HG03460 (cell line): Measurements from ENCODE around the gene TGFB1I1.
"Not testable (repeated sequence)": the region's sequence is repeated elsewhere in the genome, so short reads cannot be mapped to it uniquely, and the experiment has no call there.

ENCODE experiments used
- ATAC-seq: cut with Tn5 transposase; IDR thresholded peaks from one replicate; pipeline ENCODE4 v1.9.1; 2021; ENCODE audit not compliant: unreplicated experiment

TGFB1I1 gene

DNA sequence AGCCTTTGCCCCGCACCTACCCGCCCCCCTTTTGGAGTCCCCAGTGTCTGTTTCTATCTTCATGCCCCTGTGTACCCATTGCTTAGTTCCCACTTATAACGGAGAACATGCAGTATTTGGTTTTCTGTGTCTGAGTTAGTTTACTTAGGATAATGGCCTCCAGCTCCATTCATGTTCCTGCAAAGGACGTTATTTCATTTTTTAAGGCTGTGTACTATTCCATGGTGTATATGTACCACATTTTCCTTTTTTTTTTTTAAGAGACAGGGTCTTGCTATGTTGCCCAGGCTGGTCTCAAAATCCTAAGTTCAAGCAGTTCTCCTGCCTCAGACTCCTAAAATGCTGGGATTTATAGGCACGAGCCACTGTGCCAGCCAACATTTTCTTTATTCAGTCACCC is 4.1 kb upstream of the TGFB1I1 start:
- no peak for ATAC-seq

DNA sequence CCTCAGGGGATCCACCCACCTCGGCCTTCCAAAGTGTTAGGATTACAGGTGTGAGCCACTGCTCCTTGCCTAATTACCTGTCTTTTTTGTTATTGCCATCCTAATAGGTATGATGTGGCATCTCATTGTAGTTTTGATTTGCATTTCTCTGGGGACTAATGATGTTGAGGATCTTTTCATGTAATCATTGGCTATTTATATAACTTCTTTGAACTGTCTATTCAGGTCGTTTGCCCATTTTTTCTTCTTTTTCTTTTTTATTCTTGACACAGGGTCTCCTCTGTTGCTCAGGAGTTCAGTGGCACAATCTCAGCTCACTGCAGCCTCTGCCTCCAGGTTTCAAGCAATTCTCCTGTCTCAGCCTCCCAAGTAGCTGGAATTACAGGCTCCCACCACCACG is 1.3 kb upstream of the TGFB1I1 start:
- no peak for ATAC-seq

GRCh38 chr16:31471241-31471874 is 594 bp upstream of the TGFB1I1 start:
- ATAC-seq = no peak

- ATAC-seq = no peak
Observed at GRCh38 chr16:31472709-31473203, 804 bp downstream of the TGFB1I1 start.

DNA sequence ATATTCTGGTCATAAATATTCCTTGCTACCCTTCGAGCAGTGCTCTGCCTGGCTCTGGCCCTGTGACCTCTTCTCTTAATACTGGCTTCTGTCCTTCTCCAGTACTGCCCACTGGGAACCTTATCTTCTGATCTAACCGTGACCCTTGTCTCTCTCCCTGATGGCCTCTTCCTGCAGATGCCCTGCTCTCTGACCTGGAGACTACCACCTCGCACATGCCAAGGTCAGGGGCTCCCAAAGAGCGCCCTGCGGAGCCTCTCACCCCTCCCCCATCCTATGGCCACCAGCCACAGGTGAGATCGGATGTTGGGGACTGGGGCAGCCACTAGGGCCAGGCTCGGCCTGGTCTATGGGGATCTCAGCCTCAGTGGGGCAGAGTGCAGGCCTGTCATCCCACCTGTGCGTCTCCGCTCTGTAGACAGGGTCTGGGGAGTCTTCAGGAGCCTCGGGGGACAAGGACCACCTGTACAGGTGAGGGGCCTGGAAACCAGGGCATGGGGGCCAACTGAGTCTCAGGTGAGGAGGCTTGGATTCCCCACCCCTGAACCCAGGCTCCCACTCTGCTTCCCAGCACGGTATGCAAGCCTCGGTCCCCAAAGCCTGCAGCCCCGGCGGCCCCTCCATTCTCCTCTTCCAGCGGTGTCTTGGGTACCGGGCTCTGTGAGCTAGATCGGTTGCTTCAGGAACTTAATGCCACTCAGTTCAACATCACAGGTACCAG is 1.5 kb downstream of the TGFB1I1 start:
- ATAC-seq = no peak

GRCh38 chr16:31474173-31474714 is 2.3 kb downstream of the TGFB1I1 start:
- ATAC-seq = no peak

GRCh38 chr16:31474773-31475738 is 3.1 kb downstream of the TGFB1I1 start:
- ATAC-seq = no peak

DNA sequence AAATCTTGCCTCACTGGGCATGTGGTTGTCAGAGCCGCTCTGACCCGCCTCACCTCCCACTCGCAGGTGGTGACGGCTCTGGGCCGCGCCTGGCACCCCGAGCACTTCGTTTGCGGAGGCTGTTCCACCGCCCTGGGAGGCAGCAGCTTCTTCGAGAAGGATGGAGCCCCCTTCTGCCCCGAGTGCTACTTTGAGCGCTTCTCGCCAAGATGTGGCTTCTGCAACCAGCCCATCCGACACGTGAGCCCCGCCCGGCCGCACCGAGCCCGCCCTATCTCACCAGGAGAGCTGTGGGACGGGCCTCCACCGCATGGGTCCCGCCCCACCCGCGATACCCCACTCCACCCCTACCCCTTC is 4.0 kb downstream of the TGFB1I1 start:
- no peak for ATAC-seq

DNA sequence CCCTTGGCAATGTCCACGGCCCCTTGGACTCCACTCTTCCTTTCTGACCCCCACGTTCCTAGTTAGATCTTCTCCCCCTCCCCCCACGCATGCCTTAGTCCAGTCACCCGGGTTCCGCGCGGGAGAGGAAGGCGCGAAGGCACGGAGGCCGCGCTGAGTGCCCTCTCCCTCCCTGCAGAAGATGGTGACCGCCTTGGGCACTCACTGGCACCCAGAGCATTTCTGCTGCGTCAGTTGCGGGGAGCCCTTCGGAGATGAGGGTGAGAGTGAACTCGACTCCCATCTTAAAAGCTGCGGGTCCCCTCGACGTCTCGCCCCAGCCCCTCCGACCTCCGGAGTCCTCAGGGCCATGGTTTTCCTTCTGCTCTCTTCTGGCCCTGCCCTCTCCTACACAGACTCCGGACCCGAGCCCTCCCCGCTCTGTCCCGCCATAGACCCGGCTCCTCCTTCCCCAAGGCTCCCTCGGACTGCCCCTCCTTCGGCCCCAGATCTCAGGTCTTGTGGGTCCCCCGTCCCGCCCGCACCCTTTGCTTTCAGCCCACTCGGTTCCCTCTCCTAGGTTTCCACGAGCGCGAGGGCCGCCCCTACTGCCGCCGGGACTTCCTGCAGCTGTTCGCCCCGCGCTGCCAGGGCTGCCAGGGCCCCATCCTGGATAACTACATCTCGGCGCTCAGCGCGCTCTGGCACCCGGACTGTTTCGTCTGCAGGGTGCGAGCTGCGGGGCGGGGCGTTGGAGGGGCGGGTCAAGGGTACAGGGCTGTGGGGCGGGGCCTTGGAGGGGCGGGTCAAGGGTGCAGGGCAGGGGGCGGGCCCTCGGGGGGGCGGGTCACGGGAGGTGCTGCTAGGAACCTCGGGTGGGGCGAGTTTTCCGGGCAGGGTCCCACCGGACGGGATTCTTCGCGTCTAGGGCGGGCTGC is 4.6 kb downstream of the TGFB1I1 start:
- peak; percentile 44 for ATAC-seq

- ATAC-seq = no peak
Observed at GRCh38 chr16:31477220-31478216, 5.6 kb downstream of the TGFB1I1 start.

- ATAC-seq = no peak
Observed at GRCh38 chr16:31478956-31479355, 7.0 kb downstream of the TGFB1I1 start.

- ATAC-seq = no peak
Observed at GRCh38 chr16:31479751-31480150, 7.8 kb downstream of the TGFB1I1 start.

- no peak for ATAC-seq
Observed at GRCh38 chr16:31480851-31481536, 9.0 kb downstream of the TGFB1I1 start.

DNA sequence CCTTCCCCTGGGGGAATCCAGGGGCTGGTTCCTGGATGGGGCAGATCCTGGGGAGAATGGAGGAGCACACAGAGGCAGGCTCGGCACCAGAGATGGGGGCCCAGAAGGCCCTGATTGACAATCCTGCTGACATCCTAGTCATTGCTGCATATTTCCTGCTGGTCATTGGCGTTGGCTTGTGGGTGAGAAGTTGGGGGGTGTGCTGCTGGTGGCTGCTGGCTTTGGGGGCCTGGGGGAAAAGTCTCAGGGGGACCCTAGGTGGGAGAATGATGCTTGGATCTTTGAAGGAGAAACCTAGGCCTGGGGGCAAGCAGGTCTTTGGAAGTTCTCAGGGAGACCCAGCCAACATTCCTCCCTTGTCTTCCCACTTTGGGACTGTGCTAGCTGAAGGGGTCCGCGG is 11.1 kb downstream of the TGFB1I1 start, which contains the start of gene SLC5A2:
TSS of gene SLC5A2 (plus strand) at position 43 of the 400 bp plus-strand sequence. CDS start at position 57, 14 bp downstream.
- ATAC-seq = no peak

DNA sequence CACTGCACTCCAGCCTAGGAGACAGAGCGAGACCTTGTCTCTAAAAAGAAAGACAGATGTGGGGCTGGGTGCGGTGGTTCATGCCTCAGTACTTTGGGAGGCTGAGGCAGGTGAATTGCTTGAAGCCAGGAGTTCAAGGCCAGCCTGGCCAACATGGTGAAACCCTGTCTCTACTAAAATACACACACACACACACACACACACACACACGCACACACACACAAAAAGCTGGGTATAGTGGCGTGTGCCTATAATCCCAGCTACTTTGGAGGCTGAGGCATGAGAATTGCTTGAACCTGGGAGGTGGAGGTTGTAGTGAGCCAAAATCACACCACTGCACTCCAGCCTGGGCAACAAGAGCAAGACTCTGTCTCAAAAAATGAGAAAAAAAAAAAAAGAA is 12.1 kb downstream of the TGFB1I1 start:
- ATAC-seq = not testable (repeated sequence)

DNA sequence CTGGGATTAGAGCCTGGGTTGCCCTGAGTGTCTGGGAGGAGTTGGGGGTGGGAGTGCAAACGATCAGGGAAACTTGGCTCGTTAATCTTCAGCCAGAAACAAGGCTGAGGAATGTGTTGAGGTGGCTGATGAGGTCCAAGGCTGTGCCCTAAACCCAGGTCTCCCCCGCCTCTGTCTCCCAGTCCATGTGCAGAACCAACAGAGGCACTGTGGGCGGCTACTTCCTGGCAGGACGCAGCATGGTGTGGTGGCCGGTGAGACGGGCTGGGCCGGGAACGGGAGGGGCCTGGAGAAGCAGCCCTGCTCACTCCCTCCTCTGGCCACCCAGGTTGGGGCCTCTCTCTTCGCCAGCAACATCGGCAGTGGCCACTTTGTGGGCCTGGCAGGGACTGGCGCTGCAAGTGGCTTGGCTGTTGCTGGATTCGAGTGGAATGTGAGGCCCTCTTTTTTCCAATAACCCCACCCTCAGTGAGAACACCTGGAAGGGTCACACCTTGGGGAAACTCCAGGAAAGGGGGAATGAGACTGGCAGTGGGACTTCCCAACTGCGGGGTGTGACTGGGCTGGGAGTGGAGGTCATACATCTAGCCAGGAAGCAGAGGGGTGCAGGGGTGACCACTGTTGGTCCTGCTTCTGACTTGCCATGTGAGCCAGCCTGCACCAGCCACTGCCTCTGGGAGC is 12.7 kb downstream of the TGFB1I1 start:
- ATAC-seq = no peak

GRCh38 chr16:31485571-31485970 is 13.6 kb downstream of the TGFB1I1 start:
- ATAC-seq = no peak

GRCh38 chr16:31486045-31486444 is 14.1 kb downstream of the TGFB1I1 start:
- no peak for ATAC-seq
